ENCODE measurements around the gene ZCCHC2.

ZCCHC2 gene

DNA sequence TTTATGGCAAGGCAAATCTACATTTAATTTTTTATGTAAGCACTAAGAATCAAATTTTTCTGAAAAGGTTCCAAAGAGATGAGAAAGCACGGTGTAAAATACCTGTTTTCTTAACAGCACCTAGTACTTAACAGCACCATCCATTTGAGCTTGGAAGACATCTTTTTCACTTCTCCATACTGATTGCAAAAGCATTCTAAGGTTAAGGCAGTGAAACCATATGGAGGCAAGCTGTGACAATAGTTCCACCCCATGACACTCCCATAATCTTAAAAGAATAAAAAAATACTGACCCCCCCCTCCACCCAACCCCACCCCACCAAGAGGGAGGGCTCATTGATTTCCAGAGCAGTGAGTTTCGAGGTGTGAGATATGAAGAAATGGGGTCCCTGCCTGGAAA lies 60.6 kb downstream of the ZCCHC2 start:
- no peak for DNase-seq

DNA sequence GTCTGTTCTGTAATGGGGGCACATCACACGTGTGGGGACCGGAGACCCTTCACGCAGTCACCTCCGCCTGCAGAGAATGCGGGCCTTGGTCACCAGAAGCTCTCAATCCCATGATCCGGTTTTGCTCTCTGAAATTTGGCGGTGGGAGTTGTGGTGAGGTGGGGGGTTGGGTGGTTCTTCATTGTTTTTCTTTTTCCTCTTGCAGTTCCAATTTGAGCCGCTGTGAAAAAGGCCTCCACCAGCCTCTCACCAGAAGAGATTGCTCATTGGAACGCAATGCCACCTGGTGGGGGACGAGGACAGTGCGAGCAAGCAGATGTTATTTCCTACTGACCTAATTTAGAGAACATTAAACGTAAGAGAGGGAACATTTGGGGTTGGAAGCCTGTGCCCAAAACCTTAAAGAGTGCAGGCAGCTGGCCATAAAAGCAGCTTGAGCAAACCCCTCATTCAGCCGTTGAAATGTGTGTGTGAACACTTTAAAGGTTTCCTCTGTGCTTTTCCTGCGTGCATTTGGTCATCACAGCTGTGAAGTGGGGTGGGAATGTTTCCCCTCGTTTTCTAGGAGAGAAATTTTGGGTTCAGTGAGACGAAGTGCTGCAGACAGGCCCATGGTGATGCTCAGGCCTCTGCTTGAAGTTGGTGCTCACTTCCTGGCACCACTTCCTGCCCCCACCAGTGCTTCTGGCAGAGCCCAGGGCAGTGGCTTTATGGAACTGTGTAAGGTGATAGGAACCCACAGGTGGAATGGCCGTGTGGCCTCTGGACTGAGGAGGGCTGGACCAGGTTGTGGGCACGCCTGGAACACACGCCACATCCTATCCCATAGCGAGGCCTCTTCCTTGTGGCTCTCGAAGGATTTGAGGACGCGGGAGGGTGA lies 61.7 kb downstream of the ZCCHC2 start:
- DNase-seq: peak; percentile 75

DNA sequence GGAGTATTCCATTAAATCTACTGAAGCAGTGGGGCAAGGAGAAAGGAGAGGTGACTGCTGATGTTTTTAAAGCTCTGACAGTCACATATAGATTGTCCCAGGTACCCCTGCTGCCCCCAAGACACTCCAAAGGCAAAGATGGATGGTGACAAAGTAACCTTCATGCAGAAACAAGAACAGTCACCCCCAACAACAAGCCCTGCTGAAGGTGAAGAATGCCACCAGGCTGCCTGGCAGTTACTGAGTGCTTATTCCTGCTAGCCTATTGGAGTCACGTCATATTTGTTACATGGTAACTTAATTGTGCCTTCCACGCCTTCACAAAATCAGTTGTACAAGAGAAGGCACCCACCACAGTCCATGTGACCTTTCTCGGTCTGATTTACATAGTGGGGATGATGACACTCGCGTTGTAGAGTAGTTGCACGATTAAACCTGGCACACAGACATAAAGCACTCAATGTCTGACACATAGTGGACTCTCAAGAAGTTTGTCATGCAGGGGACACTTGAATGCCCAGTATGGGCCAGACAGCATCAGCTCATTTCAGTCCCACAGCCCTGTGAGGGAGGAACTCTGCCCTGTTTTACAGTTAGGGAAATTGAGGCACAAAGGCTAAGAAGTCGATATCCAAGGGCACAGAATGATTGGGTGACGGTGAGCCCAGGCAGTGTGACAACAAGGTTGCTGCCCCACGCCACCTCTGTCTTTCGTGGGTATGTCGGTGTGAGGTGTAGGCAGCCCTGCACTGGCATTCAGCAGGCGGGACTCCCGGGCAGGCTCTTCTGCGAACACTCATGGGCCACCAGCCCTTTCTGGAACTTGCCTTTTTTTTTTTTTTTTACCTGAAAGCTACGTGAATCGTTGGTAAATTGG lies 62.7 kb downstream of the ZCCHC2 start:
- DNase-seq: no peak

DNA sequence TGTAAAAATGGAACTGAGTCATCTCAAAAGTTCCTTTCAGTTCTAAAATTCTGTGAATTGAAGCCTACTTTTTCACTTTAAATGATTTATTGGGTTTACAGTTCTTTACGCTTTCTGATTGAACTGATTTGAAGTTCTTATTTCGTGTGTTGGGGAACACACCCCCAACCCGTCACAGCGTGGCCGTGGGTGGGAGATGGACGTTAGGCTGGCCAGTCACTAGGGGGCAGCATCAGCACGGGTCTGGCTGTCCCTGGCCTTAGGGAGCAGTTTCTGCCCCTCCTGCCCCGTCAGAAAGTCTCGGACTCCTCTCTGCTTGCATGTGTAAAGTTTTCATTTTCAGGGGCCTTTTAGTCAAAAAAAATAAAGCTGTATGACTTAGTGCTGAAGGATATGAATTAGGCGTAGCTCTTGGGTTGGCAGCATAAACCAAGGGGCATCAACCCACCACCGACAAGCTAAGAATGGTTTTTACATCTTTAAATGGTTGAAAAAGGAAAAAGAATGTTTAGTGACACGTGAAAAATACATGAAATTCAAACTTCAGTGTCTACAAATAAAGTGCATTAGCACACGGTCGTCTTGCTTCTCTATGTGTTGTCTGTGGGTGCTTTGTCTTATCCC lies 63.4 kb downstream of the ZCCHC2 start:
- peak; percentile 23 for DNase-seq

DNA sequence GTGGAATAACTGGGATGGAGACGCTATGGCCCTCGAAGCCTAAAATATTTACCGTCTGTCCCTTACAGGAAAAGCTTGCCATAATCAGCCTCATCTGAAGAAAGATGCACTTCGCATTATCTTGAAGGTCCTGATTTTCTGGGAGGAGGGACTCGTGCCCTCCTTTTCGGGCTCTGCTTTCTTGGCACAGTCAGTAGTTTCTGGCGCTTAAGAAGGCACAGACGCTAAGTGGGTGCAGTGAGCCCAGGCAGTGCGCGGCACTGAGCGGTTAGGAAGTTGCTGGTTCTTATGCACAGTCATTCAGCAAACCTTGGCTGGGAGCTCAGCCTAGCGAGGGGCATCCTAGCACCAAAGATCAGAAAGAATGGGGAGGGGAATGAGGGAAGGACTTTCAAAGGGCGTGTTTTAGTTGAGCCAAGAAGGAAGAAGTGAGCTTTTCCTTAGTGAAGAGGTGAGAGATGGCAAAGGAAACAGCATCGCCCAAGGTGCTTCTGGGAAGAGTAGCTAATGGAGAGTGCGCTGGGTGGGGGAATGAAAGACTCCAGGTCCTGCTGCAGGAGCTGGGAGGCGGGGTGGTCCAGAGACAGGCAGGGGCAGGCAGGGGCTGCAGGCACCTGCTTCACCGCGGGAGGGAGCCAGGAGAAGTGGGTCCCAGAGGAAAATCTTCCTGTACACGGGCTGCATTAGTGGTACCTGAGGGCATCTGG lies 64.1 kb downstream of the ZCCHC2 start:
- no peak for DNase-seq

DNA sequence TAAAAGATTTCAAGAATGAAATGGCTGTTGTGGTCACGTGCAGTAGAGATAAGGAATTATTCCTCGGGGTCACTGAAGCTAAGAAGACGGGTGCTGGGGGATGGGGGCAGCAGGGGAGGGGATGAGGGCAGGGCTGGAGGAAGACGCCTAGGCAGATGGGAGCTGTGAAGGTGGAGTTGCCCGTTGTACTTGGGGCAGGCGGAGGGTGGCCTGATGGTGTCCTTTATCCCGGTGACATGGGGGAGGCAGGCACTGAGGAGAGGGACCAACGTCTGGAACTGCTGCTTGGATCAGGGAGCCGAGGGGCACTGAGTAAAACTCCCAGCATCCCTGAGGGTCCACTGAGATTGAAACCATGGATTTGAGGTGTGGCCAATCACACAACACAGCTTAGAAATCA lies 64.9 kb downstream of the ZCCHC2 start:
- DNase-seq: no peak

DNA sequence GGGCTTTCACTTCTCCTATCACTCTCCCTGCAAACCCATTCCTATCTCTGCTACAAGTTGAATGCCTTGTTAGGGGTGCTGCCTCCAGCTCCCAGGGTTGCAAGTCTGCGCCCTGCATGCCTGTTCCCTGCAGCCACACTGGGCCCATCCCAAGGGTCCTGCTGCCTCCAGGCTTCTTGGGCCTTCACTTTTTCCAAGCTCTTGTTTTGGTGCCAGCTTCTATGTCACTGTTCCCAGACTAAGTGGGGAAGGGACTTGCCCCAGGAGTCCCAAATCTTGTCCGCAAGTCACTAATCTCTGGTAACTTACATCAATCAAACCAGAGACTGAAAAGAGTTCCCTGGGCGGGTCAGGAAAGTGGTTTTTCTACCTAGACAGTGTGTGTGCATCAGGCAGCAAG lies 65.4 kb downstream of the ZCCHC2 start:
- DNase-seq: no peak

DNA sequence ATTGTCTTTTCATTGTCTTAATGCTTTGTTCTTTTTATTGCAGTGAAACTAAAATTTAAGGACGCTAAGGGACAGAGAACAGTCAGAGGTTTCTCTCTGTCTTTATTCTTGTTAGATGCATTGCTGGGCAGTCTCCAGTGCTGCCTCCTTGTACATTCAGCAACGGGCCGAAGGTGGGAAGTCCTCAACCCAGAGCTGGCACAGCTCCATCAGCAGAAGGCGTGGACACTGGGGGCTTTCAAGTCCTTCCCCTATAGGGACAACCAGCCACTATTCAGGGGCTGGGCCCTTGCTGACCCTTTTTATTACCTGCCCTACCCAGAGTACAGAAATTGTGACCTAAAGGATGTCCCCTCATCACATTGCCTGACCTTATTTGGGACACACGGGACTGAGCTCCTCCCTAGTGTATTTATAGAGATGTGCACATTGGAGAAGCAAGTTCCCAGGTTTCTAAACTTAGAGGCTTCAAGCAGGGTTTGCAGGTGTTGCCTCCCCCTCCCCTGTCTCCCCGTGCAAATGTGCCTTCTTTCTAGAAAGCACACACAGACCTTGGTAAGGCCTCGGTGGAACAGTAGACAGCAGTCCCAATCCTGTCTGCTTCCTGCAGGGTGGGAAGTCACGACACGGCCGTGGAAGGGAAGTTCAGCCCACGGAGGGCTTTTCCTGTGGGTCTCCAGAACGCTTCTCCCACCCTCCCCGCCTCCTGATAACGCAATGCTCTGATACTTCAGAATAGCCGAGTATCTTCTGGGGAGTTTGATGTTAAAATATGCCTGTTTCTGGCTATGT lies 68.2 kb downstream of the ZCCHC2 start:
- DNase-seq: no peak

DNA sequence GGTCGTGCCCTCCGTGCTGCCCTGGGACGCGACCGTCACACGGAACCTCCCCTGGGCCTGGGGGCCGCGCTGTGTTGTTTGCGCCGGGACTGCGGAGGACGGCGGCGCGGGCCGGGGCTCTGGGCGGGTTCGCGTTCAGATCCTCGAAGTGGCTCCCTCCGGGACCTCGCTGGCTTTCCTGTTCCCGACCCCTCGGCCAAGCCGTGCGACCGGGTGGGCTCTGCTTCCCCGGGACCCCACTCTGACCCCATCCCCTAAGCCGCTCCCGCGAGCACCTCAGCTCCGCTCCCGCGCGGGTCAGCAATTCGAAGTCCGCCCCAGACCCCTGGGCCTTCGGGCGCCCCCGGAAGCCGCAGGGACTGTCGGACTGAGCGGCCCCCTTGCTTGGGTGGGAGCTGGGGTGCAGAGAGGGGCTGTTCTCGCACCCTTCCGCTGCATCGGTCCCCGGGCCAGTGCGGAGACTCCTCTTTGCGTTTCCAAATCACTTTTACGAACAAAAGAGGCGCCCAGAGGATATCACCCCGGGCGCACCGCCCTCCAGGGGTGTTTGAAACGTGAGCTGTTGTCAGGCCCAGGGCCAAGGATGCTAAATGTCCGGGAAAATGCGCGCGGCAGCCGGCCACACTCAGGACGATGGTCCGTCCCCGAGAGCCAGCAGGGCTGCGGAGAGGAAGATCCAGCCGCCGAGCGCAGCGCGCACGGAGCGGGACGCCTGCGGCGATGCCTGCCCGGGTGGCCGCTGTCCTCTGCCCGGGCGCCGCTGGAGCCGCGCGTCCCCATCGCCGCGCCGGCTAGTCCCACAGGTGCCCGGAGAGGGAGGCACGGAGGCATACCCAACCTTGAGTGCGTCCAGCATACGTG lies 73.5 kb downstream of the ZCCHC2 start:
- no peak for DNase-seq

DNA sequence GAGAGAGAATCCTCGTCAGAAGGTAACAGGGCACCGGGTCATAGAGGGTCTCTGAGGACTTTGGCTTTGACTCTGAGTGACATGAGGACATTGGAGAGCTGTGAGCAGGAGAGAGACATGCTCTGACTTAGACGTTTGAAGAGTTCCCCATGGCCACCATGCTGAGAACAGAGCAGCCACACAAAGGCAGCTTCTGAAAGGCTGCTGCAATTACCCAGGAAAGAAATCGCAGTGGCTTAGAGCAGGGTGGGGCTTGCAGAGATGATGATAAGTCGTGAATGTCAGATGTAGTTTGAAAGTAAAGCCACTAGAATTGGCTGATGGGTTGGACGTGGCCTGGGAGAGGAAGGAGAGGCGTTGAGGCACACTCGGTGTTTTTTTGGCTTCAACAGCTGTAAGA lies 79.0 kb downstream of the ZCCHC2 start:
- no peak for DNase-seq

DNA sequence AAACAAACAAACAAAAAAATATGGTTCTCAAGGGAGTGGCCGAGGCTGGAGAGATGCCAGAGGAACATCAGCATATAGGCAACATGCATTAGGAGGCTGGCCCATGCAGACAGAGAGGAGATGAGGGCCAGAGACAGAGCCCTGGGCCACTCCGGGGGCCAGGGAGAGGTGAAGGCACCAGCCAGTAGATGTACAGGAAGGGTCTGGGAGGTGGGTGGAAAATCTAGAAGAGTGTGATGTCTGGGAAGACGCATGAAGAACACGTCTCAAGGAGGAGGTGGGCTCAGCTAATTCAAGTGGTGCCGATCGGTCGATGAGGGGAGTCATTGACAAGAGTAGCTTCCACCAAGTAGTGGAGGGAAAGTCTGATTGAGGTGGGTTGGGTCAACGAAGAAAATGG lies 79.9 kb downstream of the ZCCHC2 start:
- DNase-seq: no peak

DNA sequence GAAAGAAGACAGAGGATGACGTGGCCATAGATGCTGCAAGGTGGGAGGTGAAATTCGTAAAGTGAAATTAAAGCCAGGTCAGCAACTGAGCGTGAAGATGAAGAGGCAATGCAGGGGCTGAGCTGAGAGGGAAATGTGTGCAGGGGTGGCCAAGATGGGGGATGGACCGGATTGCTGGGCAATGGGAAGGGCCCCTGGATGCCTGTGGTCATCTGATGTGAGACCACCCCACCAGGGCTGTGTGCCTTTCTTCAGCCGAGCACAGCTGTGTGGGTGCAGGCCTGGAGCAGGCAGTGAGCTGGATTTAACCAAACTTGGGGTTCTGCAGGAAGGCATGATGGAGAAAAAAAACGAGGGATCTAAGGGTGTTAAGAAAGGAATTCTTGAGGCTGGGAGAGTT lies 80.4 kb downstream of the ZCCHC2 start:
- no peak for DNase-seq

DNA sequence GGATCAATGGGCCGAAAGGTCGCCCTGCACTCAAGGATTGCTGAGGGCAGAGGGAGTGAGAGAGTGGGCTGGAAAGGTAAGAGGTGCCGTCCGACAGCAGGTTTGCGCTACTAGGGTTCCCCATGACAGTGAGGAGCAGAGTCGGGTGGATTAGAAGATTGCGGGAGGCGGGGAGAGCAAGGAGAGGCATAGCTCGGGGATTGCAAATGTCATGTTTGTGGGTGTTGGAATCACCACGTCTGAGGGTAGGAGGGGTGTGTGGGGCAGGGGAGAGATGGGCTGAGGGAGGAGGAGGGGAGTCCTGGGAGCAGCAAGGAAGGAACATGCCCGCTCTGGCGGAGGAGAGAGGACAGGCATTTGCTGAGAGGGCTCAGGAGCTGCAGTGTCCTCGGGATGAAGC lies 81.2 kb downstream of the ZCCHC2 start:
- no peak for DNase-seq

DNA sequence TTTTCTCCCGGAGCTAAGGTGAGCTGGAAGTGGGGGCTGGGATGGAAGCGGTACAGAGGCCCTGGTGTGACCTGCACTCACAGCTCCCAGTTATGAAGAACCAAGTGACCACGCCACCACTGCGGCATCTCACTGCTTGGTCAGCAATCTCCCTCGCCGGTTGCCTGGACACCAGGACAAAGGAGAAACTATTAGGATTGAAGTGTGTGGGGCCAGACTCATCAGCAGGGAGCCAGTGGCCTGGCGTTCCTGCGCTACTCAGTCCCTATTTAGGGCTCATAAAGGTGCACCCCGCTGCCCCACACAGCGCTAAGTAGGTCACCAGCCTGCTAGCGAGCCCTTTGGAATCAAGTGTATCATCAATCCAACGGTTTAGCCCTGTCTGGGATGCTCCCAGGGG lies 82.9 kb downstream of the ZCCHC2 start:
- no peak for DNase-seq

DNA sequence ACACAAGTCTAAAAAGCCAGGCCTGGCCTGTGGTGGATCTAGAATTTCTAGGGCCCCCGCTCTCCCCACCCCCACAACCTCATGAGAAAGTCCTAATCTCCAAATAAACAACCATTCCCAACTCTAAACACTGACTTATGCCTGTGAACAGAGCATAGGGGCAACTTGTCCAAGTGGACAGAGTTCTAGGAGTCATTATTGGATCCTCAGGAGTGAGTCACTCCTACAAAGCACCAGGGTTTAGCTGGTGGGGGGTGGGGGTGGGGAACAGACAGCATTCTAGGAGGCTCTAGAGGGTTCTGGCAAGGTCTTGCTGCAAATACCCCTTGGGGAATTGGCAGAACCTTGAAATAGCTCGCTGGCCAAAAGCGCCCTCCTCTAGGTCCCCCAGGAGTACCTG lies 83.3 kb downstream of the ZCCHC2 start:
- DNase-seq: no peak

DNA sequence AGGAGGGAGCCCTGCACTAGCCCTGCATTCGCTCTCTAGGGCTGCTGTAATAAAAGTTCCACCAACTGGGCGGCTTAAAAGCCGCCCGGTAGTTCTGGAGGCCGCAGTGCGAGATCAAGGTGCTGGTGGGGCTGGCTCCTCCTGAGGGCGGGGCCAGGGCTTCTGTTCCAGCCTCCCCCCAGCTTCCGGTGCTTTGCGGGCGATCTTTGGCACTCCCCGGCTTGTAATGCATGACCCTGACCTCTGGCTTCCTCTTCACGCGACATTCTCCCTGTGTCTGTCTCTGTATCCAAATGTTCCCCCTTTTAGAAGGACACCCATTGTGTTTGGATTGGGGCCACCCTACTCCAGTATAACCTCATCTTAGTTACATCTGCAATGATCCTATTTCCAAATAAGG lies 84.5 kb downstream of the ZCCHC2 start:
- no peak for DNase-seq

DNA sequence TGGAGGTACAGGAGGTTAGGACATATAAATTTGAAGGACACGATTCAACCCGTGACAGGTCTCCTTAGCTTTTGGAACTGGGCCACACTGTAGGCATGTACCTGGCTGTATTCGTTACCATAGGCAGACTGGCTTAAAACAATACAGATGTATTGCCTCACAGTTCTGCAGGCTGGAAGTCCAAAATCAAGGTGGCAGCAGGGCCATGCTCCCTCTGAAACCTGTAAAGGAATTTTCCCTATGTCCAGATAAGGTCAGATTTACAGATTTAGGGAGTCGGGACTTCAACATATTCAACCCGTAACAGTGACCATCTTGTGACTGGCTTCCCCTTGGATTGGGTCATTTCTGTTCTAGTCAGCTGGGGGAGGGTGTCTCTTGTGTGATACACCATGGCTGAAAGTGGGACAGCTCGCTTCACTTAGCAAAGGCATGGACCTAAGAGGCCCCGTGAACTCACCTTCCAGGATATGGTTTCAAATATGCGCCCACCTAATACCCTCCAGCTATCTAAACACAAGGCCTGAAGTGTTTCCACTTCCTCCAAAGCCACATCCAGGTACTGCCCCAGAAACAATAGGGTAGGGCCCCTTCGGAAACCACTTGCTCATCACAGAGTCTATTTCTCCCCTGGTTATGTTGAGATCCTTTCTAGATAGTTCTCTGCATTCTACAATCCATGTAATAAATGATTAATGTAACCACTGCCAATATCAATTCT lies 85.0 kb downstream of the ZCCHC2 start:
- no peak for DNase-seq

DNA sequence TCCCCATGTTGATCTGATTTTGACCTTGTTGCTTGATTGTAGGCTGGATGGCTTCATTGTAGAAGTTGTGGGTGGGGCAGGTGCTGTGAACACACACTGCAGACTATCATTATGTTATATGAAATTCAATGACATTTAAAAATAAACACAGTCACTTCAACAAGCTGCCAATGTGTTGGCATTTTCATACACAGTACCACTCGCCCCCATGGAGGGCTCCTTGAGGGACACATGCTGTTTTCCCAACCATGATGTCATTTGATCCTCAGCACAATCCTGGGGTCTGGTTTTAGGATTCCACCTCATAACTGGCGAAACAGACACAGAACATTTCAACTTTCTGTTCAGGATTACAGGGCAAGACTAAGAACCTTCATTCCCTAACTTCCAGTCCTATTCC lies 86.9 kb downstream of the ZCCHC2 start:
- DNase-seq: no peak

DNA sequence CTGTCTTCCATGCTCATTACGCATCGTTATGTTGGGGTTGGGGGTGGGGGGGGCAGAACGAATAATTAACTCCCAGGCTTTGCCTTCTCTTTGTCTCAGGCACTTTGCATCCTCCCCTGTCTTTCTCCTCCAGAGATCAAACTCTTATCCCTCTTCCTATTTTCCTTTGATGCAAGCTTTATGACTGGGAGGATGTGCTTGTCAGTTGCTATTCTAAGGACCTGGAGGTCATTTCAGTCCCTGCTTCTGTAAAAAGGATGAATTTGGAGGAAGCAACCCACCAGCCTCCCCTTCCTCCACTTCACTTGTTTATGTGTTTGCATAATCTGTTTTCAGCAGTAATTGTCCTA lies 87.5 kb downstream of the ZCCHC2 start:
- DNase-seq: no peak

DNA sequence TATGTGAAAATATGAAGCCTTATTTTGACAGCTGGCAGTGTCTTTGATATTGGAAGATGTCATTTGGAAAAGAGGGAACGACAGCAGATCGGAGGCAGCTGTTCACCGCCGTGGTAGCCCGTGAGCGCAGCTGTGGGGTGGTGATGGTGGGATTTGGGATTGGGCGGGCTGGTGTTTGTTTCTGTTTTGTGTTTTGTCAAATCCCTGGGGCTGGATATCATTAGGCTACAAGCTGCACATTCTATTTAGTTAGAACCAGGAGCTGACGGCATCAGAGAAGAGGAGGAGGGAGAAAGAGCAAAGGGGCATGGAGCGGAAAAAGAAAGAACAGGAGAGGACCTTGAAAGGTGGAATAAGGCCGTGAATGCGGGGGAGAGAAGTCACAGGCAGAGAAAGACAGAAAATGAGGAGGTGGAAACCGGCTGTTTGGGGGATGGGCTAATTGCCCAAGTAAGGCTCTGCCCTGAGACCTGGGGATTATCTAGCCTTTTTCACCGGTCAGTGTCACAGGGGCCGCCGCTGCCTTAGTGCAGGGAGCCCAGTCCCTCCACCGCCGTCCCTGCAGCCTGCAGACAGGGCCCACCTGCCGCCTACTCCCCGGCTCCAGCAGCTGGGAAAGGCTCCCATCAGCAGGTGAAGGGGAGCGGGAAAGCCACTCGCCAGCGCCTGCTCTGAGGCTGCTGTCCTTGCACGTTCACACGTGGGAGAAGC lies 88.0 kb downstream of the ZCCHC2 start:
- DNase-seq: peak; percentile 74

All from NCI-H1694 (cell line).